WTC11 (cell line): ENCODE data around the gene TBX20.

Source experiments
- NFYB ChIP-seq: sonication (generic); formaldehyde crosslinking; conservative IDR thresholded peaks from 2 replicates; pipeline ENCODE4 v1.8.0; 2022; ENCODE audit warnings: low read depth, missing genetic modification reagents
- ZNF121 ChIP-seq: sonication (generic); formaldehyde crosslinking; IDR thresholded peaks from 2 replicates; pipeline ENCODE4 v1.8.0; 2023; ENCODE audit warnings: missing genetic modification reagents
- TF ChIP-seq, protein P1 (sequence below): fragments of 200-600 bp; IDR thresholded peaks from 2 replicates; pipeline ENCODE4 v1.8.0; 2022; ENCODE audit warnings: antibody characterized with exemption

DNA sequence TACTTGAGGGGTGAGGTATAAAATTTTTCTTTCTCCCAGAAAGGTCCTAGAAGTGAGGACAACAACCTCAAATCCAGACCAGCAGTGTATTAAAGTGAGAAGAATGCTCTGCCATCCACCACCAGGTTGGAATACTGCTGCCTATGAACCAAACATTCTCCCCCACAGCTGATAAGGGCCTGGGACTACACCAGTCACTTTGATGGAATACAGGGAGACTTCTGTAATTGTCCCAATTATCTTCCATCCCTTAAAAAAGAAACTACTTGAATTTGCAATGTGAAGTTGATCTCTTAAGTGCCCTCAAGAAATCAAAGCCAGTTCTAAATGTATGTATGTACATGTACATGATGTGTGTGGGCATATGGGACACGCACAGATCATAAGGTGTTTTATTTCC is 3.0 kb downstream of the TBX20 start:
- TF ChIP-seq, protein P1, sequence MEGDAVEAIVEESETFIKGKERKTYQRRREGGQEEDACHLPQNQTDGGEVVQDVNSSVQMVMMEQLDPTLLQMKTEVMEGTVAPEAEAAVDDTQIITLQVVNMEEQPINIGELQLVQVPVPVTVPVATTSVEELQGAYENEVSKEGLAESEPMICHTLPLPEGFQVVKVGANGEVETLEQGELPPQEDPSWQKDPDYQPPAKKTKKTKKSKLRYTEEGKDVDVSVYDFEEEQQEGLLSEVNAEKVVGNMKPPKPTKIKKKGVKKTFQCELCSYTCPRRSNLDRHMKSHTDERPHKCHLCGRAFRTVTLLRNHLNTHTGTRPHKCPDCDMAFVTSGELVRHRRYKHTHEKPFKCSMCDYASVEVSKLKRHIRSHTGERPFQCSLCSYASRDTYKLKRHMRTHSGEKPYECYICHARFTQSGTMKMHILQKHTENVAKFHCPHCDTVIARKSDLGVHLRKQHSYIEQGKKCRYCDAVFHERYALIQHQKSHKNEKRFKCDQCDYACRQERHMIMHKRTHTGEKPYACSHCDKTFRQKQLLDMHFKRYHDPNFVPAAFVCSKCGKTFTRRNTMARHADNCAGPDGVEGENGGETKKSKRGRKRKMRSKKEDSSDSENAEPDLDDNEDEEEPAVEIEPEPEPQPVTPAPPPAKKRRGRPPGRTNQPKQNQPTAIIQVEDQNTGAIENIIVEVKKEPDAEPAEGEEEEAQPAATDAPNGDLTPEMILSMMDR: no peak
- no peak for TF ChIP-seq ZNF121 (CRISPR knock-in tag)
- TF ChIP-seq NFYB (CRISPR knock-in tag): no peak
